Measurements from ENCODE around the gene ALDH5A1.

GRCh38 chr6:24460966-24461365, 33.8 kb upstream of the ALDH5A1 start:
- TF ChIP-seq EZH2 (IDR thresholded peaks at IDR 0.05; ENCODE audit: low read depth): no peak
- TF ChIP-seq CTCF (conservative IDR thresholded peaks at IDR 0.05): no peak
